Panc1 (cell line): Measurements from ENCODE around the gene WDR31. TPM values are rescaled to one million over a fixed set of nuclear protein-coding genes. Genes with fewer than 3 reads are reported as not detected.

Source experiments
- ATAC-seq: fragments of 200-7000 bp; cut with Tn5 transposase; 2 replicates; pipeline ENCODE4 v1.9.1; 2020; ENCODE audit warnings: mild to moderate bottlenecking, moderate library complexity
- BruUV-seq: library from RNA; stranded (reverse); fragments of 400-500 nt; replicated peaks from 2 replicates; lab custom pipeline; 2021; lab: Mats Ljungman, UMichigan
- CTCF ChIA-PET: fragments of 300-600 bp; sonication (Branson Sonifier 250); formaldehyde crosslinking; loops from one replicate; lab custom pipeline; 2022; ENCODE audit warnings: antibody characterized with exemption; lab: Charles Lee
- POLR2A ChIA-PET: fragments of 300-600 bp; sonication (Branson Sonifier 250); formaldehyde crosslinking; loops from one replicate; lab custom pipeline; 2022; ENCODE audit warnings: antibody characterized with exemption; lab: Charles Lee
- DNase-seq: peaks from one replicate; pipeline ENCODE4 v3.0.0-alpha.2; 2010; ENCODE audit warnings: low read depth, low spot score
- H3K27ac ChIP-seq: 2 replicates; pipeline ENCODE4 v1.5.1; 2011; ENCODE audit warnings: mild to moderate bottlenecking, low read length, inconsistent platforms
- H3K27me3 ChIP-seq: fragments of 200-500 bp; sonication (Bioruptor generic); 2 replicates; pipeline ENCODE4 v1.6.0; 2014; ENCODE audit warnings: low read length, inconsistent platforms; ENCODE audit not compliant: control insufficient read depth, insufficient read depth
- H3K36me3 ChIP-seq: fragments of 200-500 bp; sonication (Bioruptor generic); 2 replicates; pipeline ENCODE4 v1.5.1; 2014; ENCODE audit warnings: inconsistent platforms, mild to moderate bottlenecking, low read length, moderate library complexity; ENCODE audit not compliant: control insufficient read depth, insufficient read depth
- H3K4me1 ChIP-seq: 2 replicates; pipeline ENCODE4 v1.5.1; 2011; ENCODE audit warnings: inconsistent platforms, mild to moderate bottlenecking, low read length, moderate library complexity; ENCODE audit not compliant: control insufficient read depth, insufficient read depth
- H3K4me3 ChIP-seq, 2 experiments: 2 replicates each; pipeline ENCODE4 v1.5.1; 2011 to 2012; ENCODE audit warnings: low read depth in 2 of 2, low read length in 2 of 2, mild to moderate bottlenecking in 2 of 2, inconsistent platforms in 1 of 2, moderate library complexity in 1 of 2
- H3K9me3 ChIP-seq: fragments of 200-500 bp; sonication (Bioruptor generic); 2 replicates; pipeline ENCODE4 v1.5.1; 2014; ENCODE audit warnings: low read depth, mild to moderate bottlenecking, inconsistent platforms, low read length, moderate library complexity; ENCODE audit not compliant: control insufficient read depth, insufficient read depth
- POLR2AphosphoS5 ChIP-seq: IDR thresholded peaks from 2 replicates; pipeline ENCODE4 v1.6.1; 2012; ENCODE audit warnings: mild to moderate bottlenecking, low read depth, low read length, moderate library complexity
- REST ChIP-seq, 2 experiments: IDR thresholded peaks; 2 replicates each; pipeline ENCODE4 v1.6.1; 2011 to 2012; ENCODE audit warnings: low read depth in 2 of 2, control low read depth in 1 of 2, low read length in 1 of 2, mild to moderate bottlenecking in 1 of 2, moderate library complexity in 1 of 2; ENCODE audit not compliant: insufficient read depth in 1 of 2
- SIN3A ChIP-seq: IDR thresholded peaks from 2 replicates; pipeline ENCODE4 v1.6.1; 2012; ENCODE audit warnings: low read depth, mild to moderate bottlenecking, low read length, moderate library complexity, borderline replicate concordance; ENCODE audit not compliant: insufficient read depth
- TCF7L2 ChIP-seq: IDR thresholded peaks from 2 replicates; pipeline ENCODE4 v1.6.1; 2011; ENCODE audit warnings: mild to moderate bottlenecking, low read depth, low read length, inconsistent platforms
- in situ Hi-C: cut with HindIII; loops from 2 replicates; pipeline ENCODE4 v1.10.0; 2016; ENCODE audit warnings: low sequenced_read_pairs, low pct_unique_long_range_greater_than_20kb
- intact Hi-C: fragments of 100-400 bp; cut with micrococcal nuclease; formaldehyde crosslinking; loops from one replicate; pipeline ENCODE4 v1.10.0; 2022; ENCODE audit not compliant: unreplicated experiment
- total RNA-seq: library from RNA; stranded (reverse); gene quantifications from one replicate; pipeline ENCODE4 v1.2.1, GENCODE V29; 2021; ENCODE audit not compliant: unreplicated experiment
- TF ChIP-seq, protein P1 (sequence below): fragments of 450-650 bp; IDR thresholded peaks from 2 replicates; pipeline ENCODE4 v1.5.1; 2017; ENCODE audit warnings: mild to moderate bottlenecking

WDR31 gene
- total RNA-seq, 1 experiment from 2014 or later: 0.80 TPM

GRCh38 chr9:113348437-113348836 lies 8.4 kb upstream of the WDR31 start:
- H3K4me1 ChIP-seq: 0 out of 2 replicates have a peak, but pooled peaks cover 3% of the 10 kb centered on the region
- no TSS peak for BruUV-seq
- in situ Hi-C loops (no loop called here), intact Hi-C loops (no loop called here)
- no peak for ATAC-seq
- ChIA-PET CTCF (interaction anchor here (0.6 kb wide), 1 partner anchor 53 kb away, joined by 3 read pairs; no protein-coding TSS in a partner anchor), POLR2A (no interaction called here)
- TF ChIP-seq TCF7L2 (no peak), SIN3A (no peak), POLR2AphosphoS5 (no peak), REST (IDR thresholded peaks at IDR 0.05; ENCODE audit: insufficient read depth in 1 of 2, low read depth in 2 of 2, low read length in 1 of 2) (no peak)
- TF ChIP-seq, protein P1, sequence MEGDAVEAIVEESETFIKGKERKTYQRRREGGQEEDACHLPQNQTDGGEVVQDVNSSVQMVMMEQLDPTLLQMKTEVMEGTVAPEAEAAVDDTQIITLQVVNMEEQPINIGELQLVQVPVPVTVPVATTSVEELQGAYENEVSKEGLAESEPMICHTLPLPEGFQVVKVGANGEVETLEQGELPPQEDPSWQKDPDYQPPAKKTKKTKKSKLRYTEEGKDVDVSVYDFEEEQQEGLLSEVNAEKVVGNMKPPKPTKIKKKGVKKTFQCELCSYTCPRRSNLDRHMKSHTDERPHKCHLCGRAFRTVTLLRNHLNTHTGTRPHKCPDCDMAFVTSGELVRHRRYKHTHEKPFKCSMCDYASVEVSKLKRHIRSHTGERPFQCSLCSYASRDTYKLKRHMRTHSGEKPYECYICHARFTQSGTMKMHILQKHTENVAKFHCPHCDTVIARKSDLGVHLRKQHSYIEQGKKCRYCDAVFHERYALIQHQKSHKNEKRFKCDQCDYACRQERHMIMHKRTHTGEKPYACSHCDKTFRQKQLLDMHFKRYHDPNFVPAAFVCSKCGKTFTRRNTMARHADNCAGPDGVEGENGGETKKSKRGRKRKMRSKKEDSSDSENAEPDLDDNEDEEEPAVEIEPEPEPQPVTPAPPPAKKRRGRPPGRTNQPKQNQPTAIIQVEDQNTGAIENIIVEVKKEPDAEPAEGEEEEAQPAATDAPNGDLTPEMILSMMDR: no peak; the same call in 1 of the 2 replicates
- no peak for DNase-seq
- no peaks in the 10 kb centered on the region for H3K36me3 ChIP-seq
- H3K4me3 ChIP-seq: no peak overlapping the region
- no peaks in the 10 kb centered on the region for H3K9me3 ChIP-seq
- H3K27ac ChIP-seq: no peak overlapping the region
- peaks cover 14% of the 10 kb centered on the region for H3K27me3 ChIP-seq

DNA sequence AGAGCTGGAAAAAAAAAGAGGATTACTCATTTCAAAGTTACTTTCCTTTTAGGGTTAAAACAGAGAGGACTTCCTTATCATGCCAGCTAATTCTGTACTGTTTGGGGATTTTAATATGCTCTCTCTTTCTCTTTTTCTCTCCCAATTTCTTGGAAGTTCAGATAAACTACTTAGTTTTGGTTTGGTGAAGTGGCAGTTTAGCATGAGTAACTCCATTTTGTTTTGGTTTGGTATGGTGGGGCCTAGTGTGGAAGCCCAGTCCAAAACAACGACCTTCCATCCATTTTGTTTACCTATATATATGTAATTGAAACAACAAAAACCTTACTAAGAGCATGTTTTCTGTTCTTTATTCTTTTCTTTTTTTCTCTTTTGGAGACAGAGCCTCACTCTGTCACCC lies 5.6 kb upstream of the WDR31 start:
- ChIA-PET POLR2A (no interaction called here), CTCF (interaction anchor here (0.5 kb wide), 1 partner anchor 65 kb away, joined by 8 read pairs; the partner anchor contains the start of genes C9orf43 and POLE3)
- H3K4me3 ChIP-seq: no peak overlapping the region

More for the DNA sequence above, 5.6 kb upstream of the WDR31 start:
- in situ Hi-C loops: no loop called here
- Histone ChIP-seq H3K27ac (no peak overlapping the region), H3K36me3 (no peaks in the 10 kb centered on the region), H3K4me1 (0 out of 2 replicates have a peak, but pooled peaks cover 3% of the 10 kb centered on the region), H3K9me3 (no peaks in the 10 kb centered on the region), H3K27me3 (peaks cover 10% of the 10 kb centered on the region)
- no peak for ATAC-seq
- BruUV-seq: no TSS peak
- intact Hi-C loops: no loop called here
- TF ChIP-seq SIN3A (no peak), REST (IDR thresholded peaks at IDR 0.05; ENCODE audit: insufficient read depth in 1 of 2, low read depth in 2 of 2, low read length in 1 of 2) (no peak), TCF7L2 (no peak), POLR2AphosphoS5 (no peak)
- TF ChIP-seq, protein P1: no peak
- DNase-seq: no peak
